GM23338 (cell line): ENCODE data around the gene MRPL23. TPM values are rescaled to one million over a fixed set of nuclear protein-coding genes. Genes with fewer than 3 reads are reported as not detected.

Experiments
- ATAC-seq: fragments of 200-7000 bp; cut with Tn5 transposase; 3 replicates; pipeline ENCODE4 v1.9.1; 2020
- DNase-seq: peaks from one replicate; pipeline ENCODE4 v3.0.0-alpha.2; 2015; ENCODE audit warnings: low spot score
- H2AFZ ChIP-seq: fragments of 200-600 bp; sonication (generic); 2 replicates; pipeline ENCODE4 v1.8.0; 2016; ENCODE audit warnings: antibody characterized with exemption, mild to moderate bottlenecking, moderate library complexity
- H3F3A ChIP-seq: fragments of 200-600 bp; sonication (generic); replicated peaks from 2 replicates; pipeline ENCODE4 v1.8.0; 2017; ENCODE audit warnings: antibody characterized with exemption, mixed run types, low read depth
- H3K27ac ChIP-seq: fragments of 200-600 bp; sonication (generic); 2 replicates; pipeline ENCODE4 v1.6.1; 2016; ENCODE audit warnings: low read depth
- H3K27me3 ChIP-seq: fragments of 200-600 bp; sonication (generic); 2 replicates; pipeline ENCODE4 v1.8.0; 2016; ENCODE audit warnings: mild to moderate bottlenecking, mixed run types, moderate library complexity; ENCODE audit not compliant: insufficient read depth
- H3K36me3 ChIP-seq: fragments of 200-600 bp; sonication (generic); 2 replicates; pipeline ENCODE4 v1.8.0; 2016; ENCODE audit warnings: mild to moderate bottlenecking; ENCODE audit not compliant: insufficient read depth
- H3K4me1 ChIP-seq: fragments of 200-600 bp; sonication (generic); 2 replicates; pipeline ENCODE4 v1.8.0; 2016; ENCODE audit warnings: mild to moderate bottlenecking, moderate library complexity; ENCODE audit not compliant: insufficient read depth
- H3K4me2 ChIP-seq: fragments of 200-600 bp; sonication (generic); 2 replicates; pipeline ENCODE4 v1.7.1; 2017; ENCODE audit warnings: mixed run types
- H3K4me3 ChIP-seq: fragments of 200-600 bp; sonication (generic); 2 replicates; pipeline ENCODE4 v1.6.1; 2016; ENCODE audit warnings: mixed run types
- H3K79me2 ChIP-seq: fragments of 200-600 bp; sonication (generic); replicated peaks from 2 replicates; pipeline ENCODE4 v1.8.0; 2017; ENCODE audit warnings: mild to moderate bottlenecking; ENCODE audit not compliant: insufficient read depth
- H3K9me2 ChIP-seq: fragments of 200-600 bp; sonication (generic); 2 replicates; pipeline ENCODE4 v1.8.0; 2017; ENCODE audit not compliant: insufficient read depth
- H4K20me1 ChIP-seq: fragments of 200-600 bp; sonication (generic); replicated peaks from 2 replicates; pipeline ENCODE4 v1.8.0; 2017; ENCODE audit warnings: mild to moderate bottlenecking; ENCODE audit not compliant: insufficient read depth
- H3K27ac Mint-ChIP-seq: 2 replicates; pipeline ENCODE4 v1.8.0; 2020; ENCODE audit warnings: inconsistent platforms, mild to moderate bottlenecking, moderate library complexity, mixed read lengths
- H3K27me3 Mint-ChIP-seq: 3 replicates; pipeline ENCODE4 v1.8.0; 2022; ENCODE audit warnings: low read depth, mild to moderate bottlenecking, moderate library complexity, mixed read lengths, inconsistent platforms; ENCODE audit not compliant: insufficient read depth, poor library complexity
- H3K36me3 Mint-ChIP-seq: 3 replicates; pipeline ENCODE4 v1.8.0; 2021; ENCODE audit warnings: low read depth, mild to moderate bottlenecking, inconsistent platforms, moderate library complexity, mixed read lengths
- H3K4me1 Mint-ChIP-seq: 3 replicates; pipeline ENCODE4 v1.8.0; 2020; ENCODE audit warnings: mild to moderate bottlenecking, inconsistent platforms, mixed read lengths
- H3K4me3 Mint-ChIP-seq: 3 replicates; pipeline ENCODE4 v1.8.0; 2021; ENCODE audit warnings: moderate library complexity, mild to moderate bottlenecking, inconsistent platforms, mixed read lengths
- H3K9me3 Mint-ChIP-seq: 3 replicates; pipeline ENCODE4 v1.8.0; 2020; ENCODE audit warnings: moderate library complexity, mild to moderate bottlenecking, inconsistent platforms, mixed read lengths
- CREB1 ChIP-seq: fragments of 250-450 bp; sonication (Bioruptor Pico); IDR thresholded peaks from 2 replicates; pipeline ENCODE4 v1.5.0; 2020; ENCODE audit warnings: low read depth, mild to moderate bottlenecking, moderate library complexity
- ETS1 ChIP-seq: IDR thresholded peaks from 2 replicates; pipeline ENCODE4 v1.6.1; 2016; ENCODE audit warnings: antibody characterized with exemption
- EZH2 ChIP-seq: fragments of 200-600 bp; sonication (generic); IDR thresholded peaks from one replicate; pipeline ENCODE4 v1.8.0; 2017; ENCODE audit warnings: antibody characterized with exemption, mild to moderate bottlenecking, low read depth; ENCODE audit not compliant: unreplicated experiment
- EZH2phosphoT487 ChIP-seq: fragments of 200-600 bp; sonication (generic); IDR thresholded peaks from one replicate; pipeline ENCODE4 v1.8.1; 2018; ENCODE audit warnings: antibody characterized with exemption; ENCODE audit not compliant: unreplicated experiment
- JUNB ChIP-seq: IDR thresholded peaks from one replicate; pipeline ENCODE4 v1.6.1; 2016; ENCODE audit warnings: antibody characterized with exemption; ENCODE audit not compliant: unreplicated experiment
- NANOG ChIP-seq: IDR thresholded peaks from 2 replicates; pipeline ENCODE4 v1.6.1; 2016; ENCODE audit warnings: antibody characterized with exemption, borderline replicate concordance
- POLR2AphosphoS5 ChIP-seq: IDR thresholded peaks from 2 replicates; pipeline ENCODE4 v1.6.1; 2016; ENCODE audit warnings: antibody characterized with exemption, low read depth
- STAT1 ChIP-seq: IDR thresholded peaks from one replicate; pipeline ENCODE4 v1.6.1; 2016; ENCODE audit warnings: antibody characterized with exemption; ENCODE audit not compliant: unreplicated experiment
- ZNF114 ChIP-seq: fragments of 250-450 bp; sonication (Bioruptor Pico); IDR thresholded peaks from 2 replicates; pipeline ENCODE4 v1.5.0; 2020; ENCODE audit warnings: mild to moderate bottlenecking, moderate library complexity
- ZNF331 ChIP-seq: fragments of 250-450 bp; sonication (Bioruptor Pico); IDR thresholded peaks from 2 replicates; pipeline ENCODE4 v1.5.0; 2020; ENCODE audit warnings: low read depth, mild to moderate bottlenecking, moderate library complexity
- ZNF462 ChIP-seq: fragments of 250-450 bp; sonication (Bioruptor Pico); IDR thresholded peaks from 2 replicates; pipeline ENCODE4 v1.5.0; 2020; ENCODE audit warnings: mild to moderate bottlenecking, moderate library complexity
- polyA plus RNA-seq: library from polyadenylated mRNA; unstranded; fragments of >200 nt; fragmentation: Nextera tagmentation; extraction: Ambion mirVana; gene quantifications from 2 replicates; pipeline ENCODE4 v1.2.1, GENCODE V29; 2016
- total RNA-seq: library from RNA; depleted of rRNA; stranded (reverse); fragments of >200 nt; shearing (Covaris generic); gene quantifications from 2 replicates; pipeline ENCODE4 v1.2.3, GENCODE V29; 2014
- TF ChIP-seq, protein P1 (sequence below), 2 experiments: fragments of 200-600 bp in 1 of 2; sonication (generic) in 1 of 2; conservative IDR thresholded peaks; 2 replicates each; pipeline versions ENCODE4 v1.5.1 to v1.6.1; 2016 to 2017; ENCODE audit warnings: antibody characterized with exemption in 2 of 2, low read depth in 2 of 2, mild to moderate bottlenecking in 2 of 2, moderate library complexity in 1 of 2
- TF ChIP-seq, protein P2 (sequence below): IDR thresholded peaks from one replicate; pipeline ENCODE4 v1.6.1; 2018; ENCODE audit warnings: antibody characterized with exemption; ENCODE audit not compliant: unreplicated experiment

MRPL23 gene
- total and polyA plus RNA-seq, 2 experiments from 2014 or later = 84.7 to 91.5 TPM

DNA sequence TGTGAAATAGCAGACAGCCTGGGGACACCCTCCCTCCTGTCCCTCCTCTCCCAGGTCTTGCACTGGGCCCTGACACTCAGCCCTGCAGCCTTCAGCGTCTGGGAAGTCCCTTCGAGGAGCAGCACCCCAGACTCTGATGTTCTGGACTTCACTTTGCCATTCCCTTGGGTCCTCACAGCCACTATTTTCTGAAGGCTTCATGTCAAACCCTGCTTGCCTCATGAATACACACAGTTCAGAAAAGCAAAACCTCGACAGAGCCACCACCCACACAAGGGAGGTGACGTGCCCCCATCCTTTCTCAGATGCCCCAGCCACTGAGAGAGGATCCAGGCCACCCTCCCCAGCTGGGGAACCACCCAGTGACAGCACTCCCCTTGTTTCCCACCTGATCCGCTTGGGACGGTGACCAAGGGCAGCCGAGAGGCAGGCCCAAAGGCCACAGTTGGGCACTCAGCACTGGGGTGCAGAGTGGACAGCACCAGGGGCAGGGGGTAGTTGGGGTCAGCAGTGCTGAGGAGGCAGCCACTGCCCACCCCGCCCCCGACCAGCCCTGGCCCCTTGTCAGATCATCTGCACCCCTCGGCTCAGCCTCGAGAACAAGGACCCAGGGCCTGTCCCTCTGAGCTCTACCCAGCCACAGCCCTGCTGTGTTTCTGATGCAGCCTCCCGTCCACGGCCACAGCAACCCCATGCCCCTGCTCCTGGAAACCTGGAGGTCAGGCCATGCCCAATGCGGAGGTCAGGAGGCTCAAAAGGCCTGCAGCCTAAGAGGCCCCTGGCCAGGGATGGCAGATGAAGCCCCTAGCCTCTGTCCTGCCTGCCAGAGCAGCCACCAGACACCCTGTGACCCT lies 30.8 kb upstream of the MRPL23 start:
- Mint-ChIP-seq H3K4me1 (no peaks in the 10 kb centered on the region), H3K36me3 (no peaks in the 10 kb centered on the region; the same call in 2 of the 3 replicates), H3K9me3 (peaks cover 6% of the 10 kb centered on the region; the same call in 2 of the 3 replicates), H3K27ac (no peak overlapping the region), H3K27me3 (peaks cover 5% of the 10 kb centered on the region), H3K4me3 (no peak overlapping the region)
- TF ChIP-seq NANOG = no peak
- TF ChIP-seq ZNF114 = no peak
- no peak for TF ChIP-seq ETS1
- no peak for TF ChIP-seq JUNB
- no peak for TF ChIP-seq STAT1
- TF ChIP-seq EZH2 = no peak
- TF ChIP-seq, protein P1, sequence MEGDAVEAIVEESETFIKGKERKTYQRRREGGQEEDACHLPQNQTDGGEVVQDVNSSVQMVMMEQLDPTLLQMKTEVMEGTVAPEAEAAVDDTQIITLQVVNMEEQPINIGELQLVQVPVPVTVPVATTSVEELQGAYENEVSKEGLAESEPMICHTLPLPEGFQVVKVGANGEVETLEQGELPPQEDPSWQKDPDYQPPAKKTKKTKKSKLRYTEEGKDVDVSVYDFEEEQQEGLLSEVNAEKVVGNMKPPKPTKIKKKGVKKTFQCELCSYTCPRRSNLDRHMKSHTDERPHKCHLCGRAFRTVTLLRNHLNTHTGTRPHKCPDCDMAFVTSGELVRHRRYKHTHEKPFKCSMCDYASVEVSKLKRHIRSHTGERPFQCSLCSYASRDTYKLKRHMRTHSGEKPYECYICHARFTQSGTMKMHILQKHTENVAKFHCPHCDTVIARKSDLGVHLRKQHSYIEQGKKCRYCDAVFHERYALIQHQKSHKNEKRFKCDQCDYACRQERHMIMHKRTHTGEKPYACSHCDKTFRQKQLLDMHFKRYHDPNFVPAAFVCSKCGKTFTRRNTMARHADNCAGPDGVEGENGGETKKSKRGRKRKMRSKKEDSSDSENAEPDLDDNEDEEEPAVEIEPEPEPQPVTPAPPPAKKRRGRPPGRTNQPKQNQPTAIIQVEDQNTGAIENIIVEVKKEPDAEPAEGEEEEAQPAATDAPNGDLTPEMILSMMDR (conservative IDR thresholded peaks at IDR 0.05; ENCODE audit: low read depth in 2 of 2) = no peak
- no peak for TF ChIP-seq CREB1 (CRISPR knock-in tag)
- TF ChIP-seq POLR2AphosphoS5 = no peak
- TF ChIP-seq, protein P2, sequence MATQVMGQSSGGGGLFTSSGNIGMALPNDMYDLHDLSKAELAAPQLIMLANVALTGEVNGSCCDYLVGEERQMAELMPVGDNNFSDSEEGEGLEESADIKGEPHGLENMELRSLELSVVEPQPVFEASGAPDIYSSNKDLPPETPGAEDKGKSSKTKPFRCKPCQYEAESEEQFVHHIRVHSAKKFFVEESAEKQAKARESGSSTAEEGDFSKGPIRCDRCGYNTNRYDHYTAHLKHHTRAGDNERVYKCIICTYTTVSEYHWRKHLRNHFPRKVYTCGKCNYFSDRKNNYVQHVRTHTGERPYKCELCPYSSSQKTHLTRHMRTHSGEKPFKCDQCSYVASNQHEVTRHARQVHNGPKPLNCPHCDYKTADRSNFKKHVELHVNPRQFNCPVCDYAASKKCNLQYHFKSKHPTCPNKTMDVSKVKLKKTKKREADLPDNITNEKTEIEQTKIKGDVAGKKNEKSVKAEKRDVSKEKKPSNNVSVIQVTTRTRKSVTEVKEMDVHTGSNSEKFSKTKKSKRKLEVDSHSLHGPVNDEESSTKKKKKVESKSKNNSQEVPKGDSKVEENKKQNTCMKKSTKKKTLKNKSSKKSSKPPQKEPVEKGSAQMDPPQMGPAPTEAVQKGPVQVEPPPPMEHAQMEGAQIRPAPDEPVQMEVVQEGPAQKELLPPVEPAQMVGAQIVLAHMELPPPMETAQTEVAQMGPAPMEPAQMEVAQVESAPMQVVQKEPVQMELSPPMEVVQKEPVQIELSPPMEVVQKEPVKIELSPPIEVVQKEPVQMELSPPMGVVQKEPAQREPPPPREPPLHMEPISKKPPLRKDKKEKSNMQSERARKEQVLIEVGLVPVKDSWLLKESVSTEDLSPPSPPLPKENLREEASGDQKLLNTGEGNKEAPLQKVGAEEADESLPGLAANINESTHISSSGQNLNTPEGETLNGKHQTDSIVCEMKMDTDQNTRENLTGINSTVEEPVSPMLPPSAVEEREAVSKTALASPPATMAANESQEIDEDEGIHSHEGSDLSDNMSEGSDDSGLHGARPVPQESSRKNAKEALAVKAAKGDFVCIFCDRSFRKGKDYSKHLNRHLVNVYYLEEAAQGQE = no peak
- TF ChIP-seq ZNF331 (CRISPR knock-in tag) = no peak
- TF ChIP-seq ZNF462 (CRISPR knock-in tag) = no peak
- TF ChIP-seq EZH2phosphoT487 = no peak
- H3K4me3 ChIP-seq = no peak overlapping the region
- no peak overlapping the region for H3K4me2 ChIP-seq
- no peaks in the 10 kb centered on the region for H3K4me1 ChIP-seq
- H3K36me3 ChIP-seq = no peaks in the 10 kb centered on the region
- no peaks in the 10 kb centered on the region for H3K27me3 ChIP-seq
- ATAC-seq (no peak), DNase-seq (no peak)
- no peak overlapping the region for H2AFZ ChIP-seq
- no peaks in the 10 kb centered on the region for H4K20me1 ChIP-seq
- no peaks in the 10 kb centered on the region for H3K79me2 ChIP-seq
- H3F3A ChIP-seq = no peaks in the 10 kb centered on the region
- no peak overlapping the region for H3K27ac ChIP-seq
- no peaks in the 10 kb centered on the region for H3K9me2 ChIP-seq
